NCI-H2081 treated with DMSO at 0.1 percent for 48 hours (cell line): ENCODE data around the gene VWA3B.
"Not testable (repeated sequence)": the region's sequence is repeated elsewhere in the genome, so short reads cannot be mapped to it uniquely, and the experiment has no call there.

ENCODE experiments used
- DNase-seq: peaks from one replicate; lab custom pipeline; 2025; lab: John Stamatoyannopoulos, UW

The VWA3B gene

GRCh38 chr2:98130073-98130472 is 43.1 kb downstream of the VWA3B start:
- DNase-seq, result not testable (repeated sequence)

- DNase-seq, result no peak
These were observed 47.4 kb downstream of the VWA3B start for GRCh38 chr2:98134172-98135005.

GRCh38 chr2:98137196-98137595 is 50.2 kb downstream of the VWA3B start:
- DNase-seq, result no peak

DNA sequence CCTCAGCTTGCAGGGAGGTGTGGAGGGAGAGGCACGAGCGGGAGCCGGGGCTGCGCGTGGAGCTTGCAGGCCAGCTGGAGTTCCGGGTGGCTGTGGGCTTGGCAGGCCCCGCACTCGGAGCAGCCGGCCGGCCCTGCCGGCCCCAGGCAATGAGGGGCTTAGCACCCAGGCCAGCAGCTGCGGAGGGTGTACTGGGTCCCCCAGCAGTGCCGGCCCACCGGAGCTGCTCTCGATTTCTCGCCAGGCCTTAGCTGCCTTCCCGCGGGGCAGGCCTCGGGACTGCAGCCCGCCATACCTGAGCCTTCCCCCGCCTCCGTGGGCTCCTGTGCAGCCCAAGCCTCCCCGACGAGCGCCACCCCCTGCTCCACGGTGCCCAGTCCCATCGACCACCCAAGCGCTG is 52.0 kb downstream of the VWA3B start:
- DNase-seq, result not testable (repeated sequence)

DNA sequence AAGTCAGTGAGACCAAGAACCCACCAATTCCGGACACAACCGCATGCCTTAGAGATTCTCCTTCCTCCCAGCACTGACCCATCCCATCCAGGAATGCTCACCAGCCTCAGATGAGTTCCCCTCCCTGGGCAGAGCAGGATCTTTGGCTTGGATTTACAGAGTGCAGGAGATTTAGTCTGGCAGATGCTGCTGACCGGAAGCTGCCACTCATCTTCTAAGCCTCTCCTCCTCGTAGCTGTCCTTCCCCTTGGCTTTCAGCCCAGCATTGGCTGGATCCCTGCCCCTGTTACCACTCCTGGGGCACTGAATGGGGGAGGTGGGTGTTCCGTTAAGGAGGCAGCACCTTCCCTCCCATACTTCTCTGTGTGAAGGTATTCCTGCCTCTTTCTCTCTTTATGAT is 53.2 kb downstream of the VWA3B start:
- no peak for DNase-seq

DNA sequence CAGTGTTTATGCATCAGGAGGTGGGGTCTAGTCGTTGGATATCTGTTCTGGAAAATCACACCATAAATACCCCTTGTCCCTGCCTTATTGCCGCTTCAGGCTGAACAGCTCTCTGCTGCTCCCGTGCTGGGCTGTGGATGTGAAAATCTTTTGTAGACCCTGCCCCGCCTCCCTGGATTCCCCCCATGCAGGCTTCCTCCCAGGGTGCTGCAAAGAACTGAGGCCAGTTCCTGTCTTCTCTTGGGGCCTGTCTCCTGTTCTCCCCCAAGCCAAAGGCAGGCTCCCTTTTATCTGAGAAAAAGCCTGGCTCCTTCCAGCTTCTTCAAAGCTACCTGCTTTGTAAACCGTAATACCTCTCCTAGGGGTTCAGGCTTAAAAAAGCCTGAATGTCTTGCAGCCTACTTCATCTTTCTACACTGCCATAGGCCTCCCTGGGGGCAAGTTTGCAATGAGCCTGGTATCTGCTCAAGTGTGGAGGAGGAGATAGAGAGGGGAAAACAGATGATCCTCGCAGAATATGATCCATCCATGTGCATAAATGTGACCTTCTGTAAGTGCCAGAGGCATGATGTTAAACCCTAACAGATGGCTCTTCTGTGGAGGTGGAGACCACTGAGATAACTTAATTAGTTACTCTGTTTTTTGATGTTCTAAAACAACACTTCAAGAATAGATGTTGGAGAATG is 55.3 kb downstream of the VWA3B start:
- DNase-seq, result no peak

GRCh38 chr2:98145070-98145469 is 58.1 kb downstream of the VWA3B start:
- DNase-seq, result no peak

DNA sequence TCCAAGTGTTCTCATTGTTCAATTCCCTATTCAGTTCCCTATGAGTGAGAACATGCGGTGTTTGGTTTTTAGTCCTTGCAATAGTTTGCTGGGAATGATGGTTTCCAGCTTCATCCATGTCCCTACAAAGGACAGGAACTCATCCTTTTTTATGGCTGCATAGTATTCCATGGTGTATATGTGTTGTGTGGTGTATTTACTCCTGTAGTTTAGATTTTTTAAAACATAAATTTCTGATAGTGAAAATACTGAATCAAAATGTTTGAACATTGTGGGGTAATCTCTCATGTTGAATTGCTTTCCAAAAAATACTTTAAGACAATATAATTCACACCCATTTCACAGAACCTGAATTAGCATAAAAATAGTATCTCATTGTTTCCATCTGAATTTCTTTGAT is 60.9 kb downstream of the VWA3B start:
- not testable (repeated sequence) for DNase-seq

GRCh38 chr2:98148595-98149332 is 61.8 kb downstream of the VWA3B start:
- no peak for DNase-seq

DNA sequence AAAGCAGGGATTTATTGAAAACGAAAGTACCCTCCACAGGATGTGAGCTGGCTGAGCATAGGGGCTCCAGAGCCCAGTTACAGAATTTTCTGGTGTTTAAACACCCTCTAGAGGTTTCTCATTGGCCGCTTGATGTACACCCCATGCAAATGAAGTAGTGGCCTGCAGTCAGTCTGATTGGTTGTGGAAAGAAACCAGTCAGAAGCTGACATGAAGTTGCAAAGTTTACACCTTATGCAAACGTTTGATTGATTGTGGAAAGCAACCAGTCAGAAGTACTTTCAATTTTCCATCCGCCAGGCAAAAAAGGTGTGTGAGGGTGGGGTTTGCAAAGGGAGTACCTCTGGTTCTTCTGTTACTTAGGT is 62.3 kb downstream of the VWA3B start:
- DNase-seq, result no peak

DNA sequence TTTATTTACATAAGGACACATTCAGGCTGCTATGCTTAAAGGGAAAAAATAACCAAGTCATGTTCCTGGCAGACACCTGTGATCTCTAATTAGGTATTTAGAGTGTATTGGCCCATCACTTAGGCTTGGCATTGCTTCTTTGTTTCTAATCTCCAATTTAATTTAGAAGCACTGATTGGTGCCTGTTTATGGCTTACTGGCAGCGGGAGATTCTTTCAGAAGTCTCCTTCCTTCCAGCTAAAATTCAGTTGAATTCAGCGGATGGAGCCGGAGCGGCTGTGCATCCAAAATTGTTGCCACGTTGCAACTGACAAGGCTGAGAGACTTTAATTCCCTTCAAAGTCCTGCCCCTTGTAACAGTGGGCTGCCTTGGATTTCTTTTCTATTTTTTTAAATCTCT is 66.5 kb downstream of the VWA3B start:
- no peak for DNase-seq

DNA sequence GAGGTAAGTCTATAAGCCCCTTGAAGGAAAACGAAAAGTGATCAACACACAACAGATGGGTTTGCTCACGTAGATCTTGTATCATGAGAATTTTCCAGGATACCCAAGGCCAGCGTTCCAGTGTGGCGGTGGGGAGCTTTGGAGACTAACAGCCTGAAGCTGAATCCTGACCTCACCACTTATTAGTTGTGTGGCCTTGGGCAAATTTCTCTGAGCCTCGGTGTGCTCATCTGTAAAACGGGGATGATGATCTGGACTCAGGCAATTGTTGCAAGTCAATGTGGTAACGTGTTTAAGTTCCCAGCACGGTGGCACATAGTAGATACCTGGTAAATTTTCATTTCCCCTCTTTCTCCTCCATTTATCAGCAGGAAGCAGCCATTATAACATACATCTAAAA is 68.3 kb downstream of the VWA3B start:
- DNase-seq, result no peak

GRCh38 chr2:98155716-98156115 is 68.7 kb downstream of the VWA3B start:
- DNase-seq, result no peak

- DNase-seq, result no peak
These were observed 69.3 kb downstream of the VWA3B start for GRCh38 chr2:98156304-98156703.

GRCh38 chr2:98157557-98157956 is 70.6 kb downstream of the VWA3B start:
- no peak for DNase-seq

GRCh38 chr2:98158305-98158704 is 71.3 kb downstream of the VWA3B start:
- no peak for DNase-seq

GRCh38 chr2:98160554-98160953 is 73.6 kb downstream of the VWA3B start:
- no peak for DNase-seq

DNA sequence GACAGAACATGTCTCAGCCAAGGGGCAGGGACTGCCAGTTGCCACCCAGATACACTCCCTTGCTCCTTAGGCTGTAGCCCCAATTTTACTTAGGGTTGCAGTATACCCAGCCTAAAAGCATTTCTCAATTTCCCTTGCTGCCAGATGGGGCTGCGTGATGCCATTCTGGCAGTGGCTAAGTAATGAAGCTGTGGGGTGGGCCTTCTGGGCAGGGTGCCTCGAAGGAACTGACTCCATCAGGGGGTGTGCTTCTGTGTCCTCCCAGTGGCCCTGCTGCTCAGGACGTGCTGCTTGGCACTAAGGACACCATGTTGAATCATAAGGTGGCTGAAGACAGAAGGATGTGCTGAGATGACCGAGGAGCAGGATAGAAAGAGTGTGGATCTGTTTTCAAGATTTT is 74.2 kb downstream of the VWA3B start:
- no peak for DNase-seq

DNA sequence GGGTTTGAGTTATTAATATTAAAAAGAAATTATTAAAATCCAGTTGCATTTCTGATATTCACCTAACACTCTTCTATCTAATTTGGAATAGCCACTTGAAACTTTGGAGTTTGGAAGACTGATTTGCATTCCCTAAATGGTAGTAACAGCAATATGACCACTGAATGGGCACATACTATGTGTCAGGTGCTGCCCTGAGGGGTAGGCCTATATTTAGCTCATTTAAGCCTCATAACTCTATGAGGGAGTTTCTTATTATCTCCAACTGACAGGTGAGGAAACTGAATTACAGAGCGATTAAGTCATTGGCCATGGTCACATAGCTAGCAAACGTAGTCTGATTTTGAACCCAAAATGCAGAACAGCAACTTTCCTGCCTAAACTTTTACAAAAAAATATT is 77.3 kb downstream of the VWA3B start:
- no peak for DNase-seq

- no peak for DNase-seq
These were observed 78.6 kb downstream of the VWA3B start for GRCh38 chr2:98165516-98166071.

GRCh38 chr2:98167916-98168315 is 80.9 kb downstream of the VWA3B start:
- no peak for DNase-seq

DNA sequence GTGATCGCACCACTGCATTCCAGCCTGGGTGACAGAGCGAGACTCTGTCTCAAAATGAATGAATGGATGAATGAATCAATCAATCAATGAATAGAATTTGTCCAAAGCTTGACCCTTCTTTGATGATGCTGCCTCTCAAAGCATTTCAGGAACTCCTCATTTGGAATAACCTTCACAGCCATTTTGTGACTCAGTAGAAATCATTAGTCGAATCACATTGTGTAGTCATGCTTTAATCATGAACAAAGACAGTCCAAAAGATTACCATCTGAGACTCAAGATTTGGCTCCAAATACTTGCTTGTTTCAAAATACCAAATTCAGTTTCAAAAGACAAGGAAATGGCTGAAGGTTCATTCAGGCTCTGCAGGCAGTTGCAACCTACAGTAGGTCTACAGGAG is 83.1 kb downstream of the VWA3B start:
- no peak for DNase-seq
